UCSD-AML1 (cell line): ENCODE measurements around the gene RNASET2.

Experiments used
- DNase-seq: peaks from one replicate; lab custom pipeline; 2025; ENCODE audit not compliant: unreplicated experiment; lab: John Stamatoyannopoulos, UW

RNASET2 gene

DNA sequence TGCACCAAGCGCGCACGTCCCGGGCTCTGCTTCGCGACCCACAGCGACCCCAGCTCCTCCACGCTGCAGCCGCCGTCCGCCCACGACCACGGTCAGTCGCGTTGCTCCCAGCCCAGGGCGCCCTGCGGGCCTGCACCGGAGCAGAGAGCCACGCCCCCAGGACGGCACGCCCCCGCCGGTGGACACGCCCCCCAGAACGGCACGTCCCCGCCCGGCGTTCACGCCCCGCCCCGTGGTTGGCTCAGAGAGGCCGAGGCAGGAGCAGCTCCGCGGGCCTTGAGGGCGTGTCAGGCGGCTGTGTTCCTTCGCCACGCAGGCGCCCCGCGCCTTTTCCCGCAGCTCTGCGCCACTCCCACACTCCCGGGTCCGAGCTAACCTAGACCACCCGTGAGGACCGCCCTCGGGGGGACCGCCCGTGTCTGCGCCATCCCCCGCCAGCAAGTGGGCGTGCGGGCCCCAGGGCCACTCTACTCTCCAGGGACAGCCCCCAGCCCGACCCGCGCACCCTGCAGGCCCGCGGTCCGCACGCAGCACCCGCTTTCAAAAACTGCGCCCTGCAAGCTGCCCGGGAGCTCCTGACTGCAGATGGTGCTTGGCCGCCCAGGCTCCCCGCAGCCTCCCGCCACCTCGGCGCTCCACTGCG, at the start of gene RNASET2:
Gene RNASET2 (minus strand): TSS at position 107 of the 643 bp plus-strand sequence. CDS start 368 bp downstream, outside the sequence.
- peak; percentile 95 for DNase-seq

DNA sequence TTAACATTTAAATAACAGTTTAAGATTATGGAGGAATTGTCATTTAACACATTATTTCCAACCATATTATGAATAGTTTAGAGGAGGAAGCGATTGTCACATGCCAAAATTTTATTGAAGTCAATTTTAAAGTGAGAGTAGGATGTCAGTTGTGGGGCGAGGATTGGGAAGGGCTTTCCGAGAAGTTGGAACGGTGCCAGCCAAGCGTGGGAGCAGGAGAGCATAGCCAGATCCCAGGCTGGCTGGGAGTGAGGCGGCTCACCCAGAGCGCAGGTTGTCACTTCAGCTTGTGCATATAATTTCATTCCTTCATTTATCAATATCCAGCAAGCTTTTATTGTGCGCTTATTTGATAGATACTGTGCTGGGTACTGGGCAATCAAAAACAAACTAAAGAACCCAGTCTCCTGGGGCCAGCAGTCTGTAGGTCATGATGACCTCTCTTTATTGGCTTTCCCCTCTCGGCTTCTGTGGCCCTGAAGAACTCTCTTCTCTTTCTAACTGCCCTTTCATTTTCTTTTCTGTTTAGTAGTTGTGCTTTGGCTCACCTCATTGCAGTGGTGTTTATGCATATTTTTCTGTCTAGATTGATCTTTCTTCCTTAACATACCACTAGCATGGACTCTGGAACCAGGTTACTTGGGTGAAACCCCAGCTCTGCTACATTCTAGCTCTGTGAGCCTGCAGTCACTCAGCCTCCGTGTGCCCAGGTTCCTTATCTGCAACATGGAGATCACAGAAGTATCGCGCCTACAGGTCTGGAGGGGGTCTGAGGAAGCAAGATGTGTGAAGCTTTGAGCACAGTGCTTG, 49.2 kb upstream of the RNASET2 start:
- DNase-seq, result no peak

DNA sequence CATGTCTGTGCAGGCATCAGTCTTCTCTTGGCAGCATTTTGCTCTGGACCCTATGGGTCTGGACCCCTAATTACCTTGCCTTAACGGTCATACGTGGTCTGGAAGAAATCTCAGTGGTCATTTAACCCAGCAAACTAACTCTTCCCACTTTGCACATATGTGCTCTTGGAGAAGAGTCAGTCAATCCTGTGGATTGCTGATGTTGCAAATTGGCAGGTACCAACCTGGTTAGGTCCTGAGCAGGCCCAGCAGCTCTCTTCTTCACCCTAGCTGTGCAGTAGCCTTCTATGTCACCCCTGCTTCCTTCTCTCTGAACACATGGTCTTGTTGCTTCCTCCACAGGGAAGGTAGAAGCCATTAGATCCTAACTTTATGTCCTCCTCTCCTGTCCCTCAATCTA, 44.4 kb upstream of the RNASET2 start:
- no peak for DNase-seq

- no peak for DNase-seq
These were observed 43.5 kb upstream of the RNASET2 start for GRCh38 chr6:166999884-167000253.

GRCh38 chr6:166999145-166999883, 43.0 kb upstream of the RNASET2 start, which contains the start of gene CEP43:
Gene CEP43 (plus strand): TSS chr6:166999397. CDS start chr6:166999413, 16 bp downstream.
- peak; percentile 99 for DNase-seq

- DNase-seq, result no peak
These were observed 42.1 kb upstream of the RNASET2 start for GRCh38 chr6:166998256-166999144.

DNA sequence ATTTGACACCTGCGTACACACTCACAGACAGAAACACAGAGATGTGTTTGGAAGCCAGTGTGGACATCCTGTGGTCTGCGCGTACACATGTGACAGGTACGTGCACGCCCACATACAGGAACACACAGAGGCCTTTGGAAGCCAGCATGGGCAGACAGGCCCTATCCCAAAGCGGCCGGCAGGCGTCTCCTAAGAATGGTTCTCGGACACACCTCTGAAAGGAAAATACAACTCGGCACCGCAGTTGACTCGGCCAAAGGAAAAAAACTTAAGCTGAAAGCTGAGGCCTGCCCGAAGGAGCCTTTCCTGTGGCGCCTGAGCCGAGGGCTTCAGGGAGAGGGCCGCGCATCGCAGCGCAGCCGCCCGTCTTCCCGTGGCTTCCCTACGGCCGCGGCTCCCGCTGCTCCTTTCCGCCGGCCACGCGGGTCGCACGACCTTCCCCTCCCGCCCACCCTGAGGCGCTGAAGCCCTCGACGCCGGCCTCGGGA, 41.5 kb upstream of the RNASET2 start:
- DNase-seq, result peak; percentile 75

GRCh38 chr6:166997348-166997747, 41.0 kb upstream of the RNASET2 start:
- no peak for DNase-seq

- DNase-seq, result no peak
These were observed 40.1 kb upstream of the RNASET2 start for GRCh38 chr6:166996406-166996805.

DNA sequence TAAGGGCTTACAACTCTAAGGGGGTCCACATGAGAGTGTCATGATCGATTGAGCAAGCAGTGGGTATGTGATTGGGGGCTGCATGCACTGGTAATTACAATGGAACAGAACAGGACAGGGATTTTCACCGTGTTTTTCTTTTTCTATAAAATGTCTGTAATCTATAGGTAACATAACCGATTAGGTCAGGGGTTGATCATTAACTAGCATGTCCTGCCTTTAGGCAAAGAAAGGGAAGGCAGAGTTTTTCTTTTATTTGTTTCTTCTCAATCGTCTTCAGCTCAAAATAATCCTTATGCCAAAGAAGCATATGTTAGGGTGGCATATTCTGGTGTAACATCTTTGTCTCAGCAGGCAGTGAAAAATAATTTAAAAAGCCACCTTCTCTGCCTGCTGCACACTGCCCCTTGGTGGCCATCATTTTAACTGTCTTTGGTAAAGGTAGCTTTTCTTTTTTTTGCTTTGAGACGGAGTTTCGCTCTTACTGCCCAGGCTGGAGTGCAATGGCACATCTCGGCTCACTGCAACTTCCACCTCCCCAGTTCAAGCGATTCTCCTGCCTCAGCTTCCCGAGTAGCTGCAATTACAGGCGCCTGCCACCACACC, 33.2 kb upstream of the RNASET2 start:
- DNase-seq, result no peak

DNA sequence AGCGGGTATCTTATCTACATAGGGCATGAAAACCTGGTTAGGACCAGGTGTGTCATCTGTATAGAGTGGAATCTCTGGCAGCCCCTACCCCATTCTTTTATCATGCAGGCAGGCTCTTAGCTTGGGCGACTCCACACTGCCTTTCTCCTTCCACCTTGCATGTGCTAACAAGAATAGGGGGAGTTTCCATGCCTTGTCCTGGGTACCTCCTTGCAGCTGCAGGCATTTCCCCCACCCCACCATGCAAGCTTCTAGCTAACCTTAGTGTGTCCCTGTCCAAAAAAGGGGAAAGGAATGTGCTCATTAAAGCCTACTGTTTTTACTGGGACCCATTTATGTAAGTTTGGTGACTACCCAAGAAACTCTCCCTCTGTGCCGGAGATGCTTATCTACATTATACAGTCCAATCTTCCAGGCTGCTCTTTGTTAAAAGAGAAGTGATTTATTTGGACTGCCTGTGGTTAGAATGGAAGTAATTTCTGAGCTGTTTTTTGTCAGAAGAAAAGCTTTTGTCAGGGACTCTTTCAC, 32.4 kb upstream of the RNASET2 start:
- no peak for DNase-seq

- no peak for DNase-seq
These were observed 31.6 kb upstream of the RNASET2 start for GRCh38 chr6:166987930-166988329.

- no peak for DNase-seq
These were observed 31.1 kb upstream of the RNASET2 start for GRCh38 chr6:166987448-166987847.

DNA sequence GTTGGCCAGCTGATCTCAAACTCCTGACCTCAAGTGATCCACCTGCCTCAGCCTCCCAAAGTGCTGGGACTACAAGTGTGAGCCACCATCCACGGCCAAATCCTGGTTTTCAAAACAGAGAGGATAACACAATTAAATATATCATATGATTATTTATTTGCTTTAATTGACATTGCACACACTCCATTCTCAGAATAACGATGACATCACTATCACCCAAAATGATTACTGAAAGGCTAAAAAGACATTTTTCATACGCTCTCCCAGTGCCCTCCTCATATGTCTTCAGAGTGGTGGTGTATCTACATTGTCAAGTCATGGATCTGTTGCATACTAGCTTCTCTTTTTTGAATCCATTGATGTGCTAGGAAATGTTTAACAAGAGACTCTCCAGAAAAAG, 24.4 kb upstream of the RNASET2 start:
- no peak for DNase-seq

DNA sequence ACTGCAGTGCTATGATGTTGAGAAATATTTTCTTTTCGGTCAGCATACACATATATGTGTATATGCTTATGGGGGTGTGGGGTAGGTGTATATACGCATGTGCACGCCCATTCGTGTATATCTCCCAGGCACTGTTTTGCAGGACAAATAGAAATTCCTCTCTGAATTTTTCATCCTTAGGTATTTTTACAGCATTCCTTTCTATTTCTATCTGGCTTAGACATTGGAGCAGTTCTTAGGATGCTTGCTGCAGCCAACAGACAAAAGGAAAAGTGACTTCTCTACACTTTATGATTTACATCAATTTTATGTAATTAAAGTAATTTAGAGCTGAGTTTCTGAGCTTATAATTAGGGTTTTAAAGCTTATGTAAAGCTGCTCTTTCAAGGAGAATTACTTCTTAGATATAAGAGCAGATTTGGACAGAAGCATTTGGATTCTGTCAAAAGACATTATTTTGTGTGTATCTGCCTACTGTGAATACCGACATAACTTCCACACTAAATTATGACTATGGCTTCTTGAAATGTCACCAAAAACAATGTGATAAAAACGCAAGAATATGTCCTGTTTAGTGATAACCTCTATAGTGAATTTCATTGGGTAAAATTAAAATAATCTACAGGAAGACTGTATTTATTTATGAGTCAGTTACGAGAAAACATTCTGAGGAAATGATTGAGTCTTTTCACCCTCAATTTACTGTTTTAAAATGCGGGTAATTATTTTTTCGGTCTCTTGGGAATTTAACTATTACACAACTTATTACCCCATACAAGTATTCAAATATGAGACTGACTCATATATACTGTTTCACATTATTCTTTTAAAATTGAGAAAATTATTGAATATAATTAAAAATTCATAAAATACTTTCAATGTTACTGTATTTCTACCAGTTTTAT, 21.5 kb upstream of the RNASET2 start:
- DNase-seq, result no peak

DNA sequence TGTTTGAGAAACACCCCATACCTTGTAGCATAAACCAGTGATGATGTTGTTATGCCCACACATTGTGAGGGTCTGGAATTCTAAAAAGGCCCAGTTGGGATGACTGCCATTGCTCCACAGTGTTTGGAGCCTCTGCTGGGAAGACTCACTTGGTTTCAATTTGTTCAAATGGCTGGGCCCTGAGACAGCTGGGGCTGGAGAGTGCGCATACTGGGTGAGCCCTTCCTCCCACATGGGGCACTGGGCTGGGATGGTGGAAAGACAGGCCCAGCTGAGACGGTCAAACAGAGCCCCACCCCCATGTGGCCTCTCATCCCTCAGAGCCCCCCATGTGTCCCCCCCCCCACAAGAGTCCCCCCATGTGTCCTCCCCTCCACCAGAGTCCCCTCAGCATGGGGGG, 20.3 kb upstream of the RNASET2 start:
- no peak for DNase-seq

GRCh38 chr6:166972101-166972500, 15.8 kb upstream of the RNASET2 start:
- DNase-seq, result no peak

- DNase-seq, result no peak
These were observed 14.9 kb upstream of the RNASET2 start for GRCh38 chr6:166971271-166971670.

GRCh38 chr6:166970776-166971175, 14.4 kb upstream of the RNASET2 start:
- DNase-seq, result no peak
